ENCODE data around the gene GART.

- TF ChIP-seq, protein P1, sequence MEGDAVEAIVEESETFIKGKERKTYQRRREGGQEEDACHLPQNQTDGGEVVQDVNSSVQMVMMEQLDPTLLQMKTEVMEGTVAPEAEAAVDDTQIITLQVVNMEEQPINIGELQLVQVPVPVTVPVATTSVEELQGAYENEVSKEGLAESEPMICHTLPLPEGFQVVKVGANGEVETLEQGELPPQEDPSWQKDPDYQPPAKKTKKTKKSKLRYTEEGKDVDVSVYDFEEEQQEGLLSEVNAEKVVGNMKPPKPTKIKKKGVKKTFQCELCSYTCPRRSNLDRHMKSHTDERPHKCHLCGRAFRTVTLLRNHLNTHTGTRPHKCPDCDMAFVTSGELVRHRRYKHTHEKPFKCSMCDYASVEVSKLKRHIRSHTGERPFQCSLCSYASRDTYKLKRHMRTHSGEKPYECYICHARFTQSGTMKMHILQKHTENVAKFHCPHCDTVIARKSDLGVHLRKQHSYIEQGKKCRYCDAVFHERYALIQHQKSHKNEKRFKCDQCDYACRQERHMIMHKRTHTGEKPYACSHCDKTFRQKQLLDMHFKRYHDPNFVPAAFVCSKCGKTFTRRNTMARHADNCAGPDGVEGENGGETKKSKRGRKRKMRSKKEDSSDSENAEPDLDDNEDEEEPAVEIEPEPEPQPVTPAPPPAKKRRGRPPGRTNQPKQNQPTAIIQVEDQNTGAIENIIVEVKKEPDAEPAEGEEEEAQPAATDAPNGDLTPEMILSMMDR (IDR thresholded peaks at IDR 0.05), result no peak
- no peak for TF ChIP-seq POLR2A (IDR thresholded peaks at IDR 0.05)
These were observed 2.7 kb upstream of the GART start for GRCh38 chr21:33544451-33545195.
